Bronchus fibroblast of lung (primary cell): ENCODE results near the gene RAX. TPM values are rescaled to one million over a fixed set of nuclear protein-coding genes. Genes with fewer than 3 reads are reported as not detected.

Source experiments
- total RNA-seq: library from RNA; depleted of rRNA; stranded (reverse); fragments of >200 nt; gene quantifications from 2 replicates; pipeline ENCODE4 v1.2.3, GENCODE V29; 2015

RAX gene
- not detected in 2 replicates for total RNA-seq

GRCh38 chr18:59272891-59273758, at the start of gene RAX:
RAX (minus strand) TSS chr18:59273454; CDS start chr18:59273206, 248 bp downstream.

GRCh38 chr18:59318460-59319050, 45.3 kb upstream of the RAX start, which contains the start of gene CPLX4:
CPLX4 (minus strand) TSS chr18:59318649; CDS start chr18:59318462, 187 bp downstream.

GRCh38 chr18:59219672-59220163, 53.5 kb downstream of the RAX start, which contains the start of gene GRP:
GRP (plus strand) TSS chr18:59220158; CDS start chr18:59220266, 108 bp downstream.

Other genes with a start within 250 kb of the RAX start
- 18.6 and 29.8 TPM in 2 replicates for gene SEC11C, start 133.6 kb downstream of the RAX start, total RNA-seq
- gene GRP, start 53.3 kb downstream of the RAX start, total RNA-seq = not detected in 2 replicates
- not detected in 2 replicates for gene CPLX4, start 45.2 kb upstream of the RAX start, total RNA-seq
- 117 and 124 TPM in 2 replicates for gene LMAN1, start 85.8 kb upstream of the RAX start, total RNA-seq